Naive thymus-derived CD8-positive, alpha-beta T cell (primary cell): ENCODE measurements around the gene FAM107B. TPM values are rescaled to one million over a fixed set of nuclear protein-coding genes. Genes with fewer than 3 reads are reported as not detected.

Experiments used
- ATAC-seq, 2 donors: fragments of 150-1000 bp; cut with Tn5 transposase in 1 of 2; sonication (Bioruptor Pico), chemical (Tn5 transposase) in 1 of 2; 1 replicate in 1 of 2; 2 replicates in 1 of 2; pipeline ENCODE4 v1.10.0; 2021; ENCODE audit warnings: mild to moderate bottlenecking in 2 of 2, moderate library complexity in 2 of 2
- POLR2A ChIA-PET: fragments of 350-600 bp; sonication (Branson Sonifier 250); formaldehyde crosslinking; loops from one replicate; lab custom pipeline; 2021; ENCODE audit warnings: antibody characterized with exemption; lab: Charles Lee
- DNase-seq, 10 donors: peaks; one replicate each; pipeline versions ENCODE4 v3.0.0 to v3.0.0-alpha.2; 2020 to 2022
- H3K27ac Mint-ChIP-seq, 10 donors: one replicate each; pipeline ENCODE4 v1.8.0; 2020 to 2022; ENCODE audit warnings: mild to moderate bottlenecking in 10 of 10, mixed read lengths in 10 of 10, moderate library complexity in 4 of 10, inconsistent platforms in 1 of 10
- H3K27me3 Mint-ChIP-seq, 5 donors: one replicate each; pipeline ENCODE4 v1.8.0; 2021 to 2022; ENCODE audit warnings: mixed read lengths in 5 of 5
- H3K36me3 Mint-ChIP-seq, 3 donors: one replicate each; pipeline ENCODE4 v1.8.0; 2020 to 2022; ENCODE audit warnings: mixed read lengths in 3 of 3, mild to moderate bottlenecking in 2 of 3, inconsistent platforms in 1 of 3
- H3K4me1 Mint-ChIP-seq, 4 donors: one replicate each; pipeline ENCODE4 v1.8.0; 2021 to 2022; ENCODE audit warnings: mixed read lengths in 4 of 4
- H3K4me3 Mint-ChIP-seq, 10 donors: one replicate each; pipeline ENCODE4 v1.8.0; 2020 to 2022; ENCODE audit warnings: mild to moderate bottlenecking in 10 of 10, mixed read lengths in 10 of 10, moderate library complexity in 6 of 10, inconsistent platforms in 1 of 10
- H3K9me3 Mint-ChIP-seq, 9 donors: one replicate each; pipeline ENCODE4 v1.8.0; 2020 to 2022; ENCODE audit warnings: mixed read lengths in 9 of 9, mild to moderate bottlenecking in 3 of 9, inconsistent platforms in 1 of 9, moderate library complexity in 1 of 9
- polyA plus RNA-seq, 3 donors: library from polyadenylated mRNA; unstranded; fragments of 300-500 nt; fragmentation: Illumina TruSeq; gene quantifications; one replicate each; pipeline ENCODE4 v1.2.3, GENCODE V29; 2021
- total RNA-seq, 8 experiments: library from RNA in 2 of 8; stranded (reverse) in 2 of 8; gene quantifications; one replicate each; pipeline ENCODE4 v1.2.3 and lab custom pipeline; 2021 to 2026

FAM107B gene
- total and polyA plus RNA-seq, 5 experiments from 2014 or later: 250 to 319 (median 260) TPM

DNA sequence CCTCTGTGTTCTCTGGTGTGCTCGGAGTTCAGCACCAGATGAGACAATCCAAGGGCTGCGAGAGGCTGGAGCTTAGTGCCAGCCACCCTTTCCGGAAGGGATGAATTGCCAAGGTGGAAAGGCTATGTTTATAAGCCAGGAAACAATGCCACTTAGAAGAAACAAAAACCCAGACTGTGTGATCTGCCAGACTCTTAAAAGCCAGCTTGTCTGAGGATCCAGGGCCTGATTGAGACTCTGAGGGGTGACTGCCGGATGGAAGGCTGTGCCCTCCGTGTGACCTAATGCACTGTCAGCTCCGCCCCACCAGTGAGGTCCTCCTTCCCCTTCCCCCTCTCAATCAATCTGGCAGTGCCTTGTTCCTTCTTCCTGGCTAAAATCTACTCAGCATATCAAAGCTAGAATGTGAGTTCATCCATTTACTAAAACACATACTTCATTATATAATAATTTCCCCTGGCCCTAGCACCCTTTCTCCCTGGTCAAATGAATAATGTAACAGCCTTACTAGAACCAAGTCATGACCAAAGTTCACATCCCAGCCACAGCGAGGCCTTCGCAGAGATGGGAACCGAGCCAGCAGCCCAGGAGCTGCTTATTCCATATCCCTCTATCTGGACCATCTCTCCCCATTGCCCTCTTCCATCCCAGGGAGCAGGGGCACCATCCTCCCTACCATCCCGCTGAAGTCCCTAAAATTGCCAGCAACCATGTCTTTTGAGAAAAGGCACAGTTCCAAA, 25.5 kb downstream of the FAM107B start:
- Mint-ChIP-seq H3K27ac (peak overlapping the region in 2 of 10 donors; percentile 12 to 38), H3K36me3 (peaks cover 0 to 8% (median 4%) of the 10 kb centered on the region in 3 donors), H3K9me3 (peaks cover 0 to 27% (median 0%) of the 10 kb centered on the region in 9 donors), H3K4me3 (no peak overlapping the region), H3K4me1 (peaks cover 0 to 59% (median 4%) of the 10 kb centered on the region in 4 donors), H3K27me3 (peaks cover 0 to 2% (median 0%) of the 10 kb centered on the region in 5 donors)
- POLR2A ChIA-PET: no interaction called here
- DNase-seq (peak in 1 of 10 donors; percentile 19), ATAC-seq (no peak)

GRCh38 chr10:14748441-14748840, 26.3 kb downstream of the FAM107B start:
- Mint-ChIP-seq H3K4me1 (peaks cover 2 to 67% (median 6%) of the 10 kb centered on the region in 4 donors), H3K9me3 (peaks cover 0 to 27% (median 0%) of the 10 kb centered on the region in 9 donors), H3K27ac (peak overlapping the region in 2 of 10 donors; percentile 38 to 68), H3K4me3 (no peak overlapping the region), H3K27me3 (peaks cover 0 to 2% (median 0%) of the 10 kb centered on the region in 5 donors), H3K36me3 (peaks cover 0 to 8% (median 4%) of the 10 kb centered on the region in 3 donors)
- POLR2A ChIA-PET: interaction anchor here (0.6 kb wide), 1 partner anchor 149 kb away, joined by 3 read pairs; no protein-coding TSS in a partner anchor
- no peak for DNase-seq
- no peak for ATAC-seq

GRCh38 chr10:14742815-14743214, 31.9 kb downstream of the FAM107B start:
- POLR2A ChIA-PET: no interaction called here
- peaks cover 0 to 8% (median 4%) of the 10 kb centered on the region in 3 donors for H3K36me3 Mint-ChIP-seq
- H3K27me3 Mint-ChIP-seq: no peaks in the 10 kb centered on the region
- DNase-seq: peak in 2 of 10 donors; percentile 11 to 25
- peak overlapping the region in 8 of 10 donors; percentile 18 to 76 (median 58) for H3K27ac Mint-ChIP-seq
- peaks cover 0 to 27% (median 0%) of the 10 kb centered on the region in 9 donors for H3K9me3 Mint-ChIP-seq
- peaks cover 14 to 62% (median 18%) of the 10 kb centered on the region in 4 donors for H3K4me1 Mint-ChIP-seq
- ATAC-seq: peak; percentile 80 to 85
- peak overlapping the region in 7 of 10 donors; percentile 2 to 46 (median 6) for H3K4me3 Mint-ChIP-seq

DNA sequence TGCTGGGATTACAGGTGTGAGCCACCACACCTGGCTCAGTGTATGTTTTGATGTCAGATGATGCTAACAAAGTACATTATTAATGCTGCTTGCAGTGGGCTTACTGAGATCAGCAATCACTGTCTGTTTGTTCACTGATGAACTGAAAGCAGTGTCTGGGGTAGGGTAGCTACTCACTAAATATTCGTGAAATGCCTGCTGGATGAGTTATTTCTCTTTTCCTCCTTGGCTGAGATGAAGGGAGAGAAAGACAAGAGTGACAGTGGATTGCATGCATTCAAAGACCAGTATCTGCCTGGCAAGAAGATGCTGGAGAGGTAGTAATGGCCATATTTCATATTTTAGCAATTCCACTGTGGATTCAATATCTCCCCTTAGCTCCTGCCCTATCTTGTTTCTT, 32.3 kb downstream of the FAM107B start:
- DNase-seq: no peak
- Mint-ChIP-seq H3K4me1 (peaks cover 14 to 65% (median 20%) of the 10 kb centered on the region in 4 donors), H3K27ac (peak overlapping the region in 8 of 10 donors; percentile 18 to 76 (median 58)), H3K36me3 (peaks cover 0 to 8% (median 4%) of the 10 kb centered on the region in 3 donors), H3K4me3 (peak overlapping the region in 6 of 10 donors; percentile 2 to 46 (median 22)), H3K9me3 (peaks cover 0 to 27% (median 0%) of the 10 kb centered on the region in 9 donors), H3K27me3 (no peaks in the 10 kb centered on the region)
- POLR2A ChIA-PET: no interaction called here
- ATAC-seq: peak in 1 of 2 donors; percentile 24

- Mint-ChIP-seq H3K9me3 (peaks cover 0 to 14% (median 0%) of the 10 kb centered on the region in 9 donors), H3K27ac (peak overlapping the region in 5 of 10 donors; percentile 35 to 84 (median 72)), H3K4me3 (peak overlapping the region in 1 of 10 donors; percentile 52), H3K4me1 (peaks cover 26 to 80% (median 33%) of the 10 kb centered on the region in 4 donors), H3K36me3 (peaks cover 0 to 6% (median 4%) of the 10 kb centered on the region in 3 donors), H3K27me3 (no peaks in the 10 kb centered on the region)
- ATAC-seq (peak in 1 of 2 donors; percentile 37), DNase-seq (no peak)
- POLR2A ChIA-PET: interaction anchor here (1.4 to 1.6 kb wide), 2 partner anchors 10 to 12 kb away, joined by 3 to 6 read pairs; no protein-coding TSS in a partner anchor
Measured at GRCh38 chr10:14740684-14741247, 33.9 kb downstream of the FAM107B start.

DNA sequence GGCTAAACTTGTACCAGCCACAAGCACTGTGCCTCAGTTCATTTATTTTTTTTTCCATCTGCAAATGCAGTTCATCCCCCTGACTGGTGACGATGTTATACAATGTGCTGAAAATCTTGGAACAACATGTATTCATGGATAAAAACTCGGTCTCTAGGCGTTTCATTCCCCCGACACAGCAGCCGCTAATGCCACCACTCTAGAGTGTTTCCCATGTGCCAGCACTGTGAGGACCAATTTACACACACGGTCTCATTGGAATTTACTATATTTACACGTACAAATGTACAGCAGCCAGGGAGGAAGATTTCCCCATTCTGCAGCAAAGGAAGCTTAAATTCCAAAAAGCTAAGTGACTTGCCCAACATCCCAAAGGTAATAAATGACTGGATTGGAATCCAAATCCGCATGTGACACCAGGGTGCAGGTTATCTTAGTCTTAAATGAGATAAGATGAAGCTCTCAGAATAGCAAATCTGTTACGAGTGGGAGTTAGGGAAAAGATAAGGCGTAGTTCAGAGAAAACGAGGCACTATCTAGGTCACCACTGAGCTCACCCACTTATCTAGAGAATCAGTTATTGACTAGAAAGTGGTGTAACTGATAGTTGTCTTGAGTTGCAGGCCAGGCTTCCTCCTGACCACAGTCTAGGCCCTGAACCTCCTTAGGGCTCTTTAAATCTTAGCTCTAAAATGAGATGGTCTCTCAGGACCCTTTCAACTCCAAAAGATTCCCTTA, 36.7 kb downstream of the FAM107B start:
- Mint-ChIP-seq H3K27me3 (no peaks in the 10 kb centered on the region), H3K4me1 (peaks cover 19 to 59% (median 29%) of the 10 kb centered on the region in 4 donors), H3K4me3 (no peak overlapping the region), H3K9me3 (peaks cover 0 to 8% (median 0%) of the 10 kb centered on the region in 9 donors), H3K27ac (peak overlapping the region in 3 of 10 donors; percentile 39 to 94 (median 45)), H3K36me3 (no peaks in the 10 kb centered on the region)
- ATAC-seq (no peak), DNase-seq (no peak)
- POLR2A ChIA-PET: no interaction called here

DNA sequence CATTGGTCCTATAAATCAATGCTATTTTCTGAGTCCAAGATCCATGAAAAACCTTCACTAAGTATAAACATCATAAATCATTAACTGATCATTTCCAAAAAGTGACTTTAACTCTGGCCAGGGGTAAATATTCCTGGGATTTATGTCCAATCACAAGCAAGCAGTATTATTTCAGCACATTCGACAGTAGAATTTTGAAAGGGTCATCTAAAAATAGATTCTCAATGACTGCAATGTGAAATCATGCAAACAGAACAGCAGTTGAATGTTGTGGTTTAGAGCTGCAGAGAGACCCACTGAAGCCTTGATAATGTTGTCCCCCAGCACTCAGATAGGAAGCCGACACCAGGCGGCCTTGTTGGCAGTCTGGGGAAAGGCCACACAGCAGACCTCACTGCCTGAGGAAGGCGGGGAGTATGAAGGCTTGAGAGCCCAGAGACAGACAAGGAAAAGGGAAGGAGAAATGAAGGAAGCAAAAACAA, 38.1 kb downstream of the FAM107B start:
- POLR2A ChIA-PET: no interaction called here
- Mint-ChIP-seq H3K4me1 (peaks cover 15 to 47% (median 22%) of the 10 kb centered on the region in 4 donors), H3K27ac (peak overlapping the region in 8 of 10 donors; percentile 18 to 94 (median 65)), H3K9me3 (peaks cover 0 to 4% (median 0%) of the 10 kb centered on the region in 9 donors), H3K36me3 (no peaks in the 10 kb centered on the region), H3K27me3 (no peaks in the 10 kb centered on the region), H3K4me3 (peak overlapping the region in 2 of 10 donors; percentile 36 to 70)
- ATAC-seq: peak in 1 of 2 donors; percentile 42
- DNase-seq: peak in 1 of 10 donors; percentile 19

- peaks cover 0 to 4% (median 0%) of the 10 kb centered on the region in 9 donors for H3K9me3 Mint-ChIP-seq
- ATAC-seq: no peak
- no peaks in the 10 kb centered on the region for H3K27me3 Mint-ChIP-seq
- H3K36me3 Mint-ChIP-seq: no peaks in the 10 kb centered on the region
- H3K4me1 Mint-ChIP-seq: peaks cover 13 to 41% (median 19%) of the 10 kb centered on the region in 4 donors
- no peak overlapping the region for H3K4me3 Mint-ChIP-seq
- POLR2A ChIA-PET: interaction anchor here (1.5 kb wide), 1 partner anchor 13 kb away, joined by 3 read pairs; no protein-coding TSS in a partner anchor
- peak overlapping the region in 5 of 10 donors; percentile 43 to 94 (median 61) for H3K27ac Mint-ChIP-seq
- no peak for DNase-seq
Measured at GRCh38 chr10:14736043-14736442, 38.7 kb downstream of the FAM107B start.

- ATAC-seq: no peak
- H3K9me3 Mint-ChIP-seq: no peaks in the 10 kb centered on the region
- POLR2A ChIA-PET: interaction anchor here (0.6 kb wide), 1 partner anchor 194 kb away, joined by 5 read pairs; no protein-coding TSS in a partner anchor
- H3K27ac Mint-ChIP-seq: no peak overlapping the region
- H3K4me1 Mint-ChIP-seq: peaks cover 7 to 25% (median 12%) of the 10 kb centered on the region in 4 donors
- H3K27me3 Mint-ChIP-seq: no peaks in the 10 kb centered on the region
- H3K4me3 Mint-ChIP-seq: no peak overlapping the region
- no peaks in the 10 kb centered on the region for H3K36me3 Mint-ChIP-seq
- DNase-seq: no peak
Measured at GRCh38 chr10:14731875-14732512, 42.7 kb downstream of the FAM107B start.

DNA sequence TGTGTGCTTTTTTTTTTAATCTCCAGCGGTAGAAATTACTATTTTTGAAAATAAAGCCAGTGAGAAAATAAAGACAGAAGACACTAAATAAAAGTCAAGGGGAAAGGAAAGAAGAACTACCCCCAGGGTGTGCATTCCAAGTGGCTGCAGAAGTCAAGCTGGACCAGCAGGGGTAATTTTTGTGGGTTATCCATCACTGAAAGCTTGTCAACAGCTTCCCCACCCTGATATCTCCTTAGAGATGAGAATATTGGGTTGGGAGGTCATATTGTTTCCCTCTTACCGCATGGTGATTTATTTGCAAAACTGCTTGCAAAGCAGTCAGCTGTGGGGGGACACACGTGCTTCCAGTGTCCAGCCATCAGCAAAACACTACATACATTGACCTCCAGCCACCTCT, 46.4 kb downstream of the FAM107B start:
- no peaks in the 10 kb centered on the region for H3K9me3 Mint-ChIP-seq
- DNase-seq (no peak), ATAC-seq (no peak)
- no peaks in the 10 kb centered on the region for H3K36me3 Mint-ChIP-seq
- no peaks in the 10 kb centered on the region for H3K27me3 Mint-ChIP-seq
- POLR2A ChIA-PET: interaction anchor here (0.6 to 1.4 kb wide), 4 partner anchors 12 to 202 kb away, joined by 3 to 4 read pairs (median 3); no protein-coding TSS in a partner anchor
- H3K4me3 Mint-ChIP-seq: no peak overlapping the region
- peak overlapping the region in 4 of 10 donors; percentile 1 to 74 (median 36) for H3K27ac Mint-ChIP-seq
- H3K4me1 Mint-ChIP-seq: peaks cover 20 to 31% (median 23%) of the 10 kb centered on the region in 4 donors

DNA sequence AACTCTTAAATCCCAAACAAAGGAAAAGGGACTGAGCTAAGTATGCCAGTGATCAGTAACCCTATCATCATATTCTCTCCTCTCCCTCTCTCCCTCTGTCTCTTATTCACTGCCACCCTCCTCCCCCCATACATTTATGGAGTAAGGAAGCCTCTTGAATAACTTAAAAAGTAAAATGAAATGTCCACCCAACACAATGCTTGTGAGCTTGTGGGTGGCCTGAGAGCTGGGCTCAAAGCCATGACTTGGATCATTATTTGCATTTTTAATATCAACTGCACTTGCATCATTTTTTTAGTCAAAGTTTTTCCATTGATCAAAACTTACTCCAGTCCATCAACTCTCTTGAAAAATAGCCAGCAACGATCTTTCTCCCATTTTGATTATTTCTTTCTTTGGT, 46.8 kb downstream of the FAM107B start:
- H3K4me1 Mint-ChIP-seq: peaks cover 24 to 35% (median 27%) of the 10 kb centered on the region in 4 donors
- ATAC-seq (no peak), DNase-seq (no peak)
- H3K9me3 Mint-ChIP-seq: no peaks in the 10 kb centered on the region
- H3K27ac Mint-ChIP-seq: peak overlapping the region in 3 of 10 donors; percentile 1 to 74 (median 61)
- H3K27me3 Mint-ChIP-seq: no peaks in the 10 kb centered on the region
- no peak overlapping the region for H3K4me3 Mint-ChIP-seq
- POLR2A ChIA-PET: no interaction called here
- no peaks in the 10 kb centered on the region for H3K36me3 Mint-ChIP-seq
